ENCODE results near the gene TMEM95. TPM values are rescaled to one million over a fixed set of nuclear protein-coding genes. Genes with fewer than 3 reads are reported as not detected.

TMEM95 gene
- total RNA-seq, 2 donors from 2014 or later, result not detected

DNA sequence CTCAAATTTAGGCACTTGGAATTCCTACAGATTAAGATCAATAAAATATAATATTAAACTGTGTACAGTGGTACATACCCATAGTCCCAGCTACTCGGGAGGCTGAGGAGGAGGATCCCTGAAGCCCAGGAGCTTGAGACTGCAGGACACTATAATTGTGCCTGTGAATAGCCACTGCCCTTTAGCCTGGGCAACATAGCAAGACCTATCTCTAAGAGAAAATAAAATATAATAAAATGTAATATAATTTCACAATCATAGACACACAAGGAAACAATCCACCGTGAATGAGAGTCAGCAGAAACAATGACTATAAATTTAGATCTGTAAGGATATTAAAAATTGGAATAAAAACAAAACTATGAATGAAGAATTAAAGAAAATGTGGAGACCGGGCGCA lies 15.9 kb downstream of the TMEM95 start:
- 85% methylated on average over 4 of the region's 4 CpGs for WGBS
- H3K4me1 ChIP-seq (replicated peaks), result no peaks in the 10 kb centered on the region
- no peaks in the 10 kb centered on the region for H3K27me3 ChIP-seq (replicated peaks; ENCODE audit: insufficient read depth)
- no peak overlapping the region for H3K27ac ChIP-seq
- H3K36me3 ChIP-seq, result no peaks in the 10 kb centered on the region
- intact Hi-C loops (cut with DNase I), result no loop called here
- no peak overlapping the region for H3K4me3 ChIP-seq
- TF ChIP-seq, protein P1, sequence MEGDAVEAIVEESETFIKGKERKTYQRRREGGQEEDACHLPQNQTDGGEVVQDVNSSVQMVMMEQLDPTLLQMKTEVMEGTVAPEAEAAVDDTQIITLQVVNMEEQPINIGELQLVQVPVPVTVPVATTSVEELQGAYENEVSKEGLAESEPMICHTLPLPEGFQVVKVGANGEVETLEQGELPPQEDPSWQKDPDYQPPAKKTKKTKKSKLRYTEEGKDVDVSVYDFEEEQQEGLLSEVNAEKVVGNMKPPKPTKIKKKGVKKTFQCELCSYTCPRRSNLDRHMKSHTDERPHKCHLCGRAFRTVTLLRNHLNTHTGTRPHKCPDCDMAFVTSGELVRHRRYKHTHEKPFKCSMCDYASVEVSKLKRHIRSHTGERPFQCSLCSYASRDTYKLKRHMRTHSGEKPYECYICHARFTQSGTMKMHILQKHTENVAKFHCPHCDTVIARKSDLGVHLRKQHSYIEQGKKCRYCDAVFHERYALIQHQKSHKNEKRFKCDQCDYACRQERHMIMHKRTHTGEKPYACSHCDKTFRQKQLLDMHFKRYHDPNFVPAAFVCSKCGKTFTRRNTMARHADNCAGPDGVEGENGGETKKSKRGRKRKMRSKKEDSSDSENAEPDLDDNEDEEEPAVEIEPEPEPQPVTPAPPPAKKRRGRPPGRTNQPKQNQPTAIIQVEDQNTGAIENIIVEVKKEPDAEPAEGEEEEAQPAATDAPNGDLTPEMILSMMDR (IDR thresholded peaks at IDR 0.05), result no peak
- TF ChIP-seq POLR2A (IDR thresholded peaks at IDR 0.05), result no peak
- no peak for TF ChIP-seq POLR2AphosphoS5 (IDR thresholded peaks at IDR 0.05)
- no peaks in the 10 kb centered on the region for H3K9me3 ChIP-seq
- no peak for DNase-seq (ENCODE audit: low spot score)

DNA sequence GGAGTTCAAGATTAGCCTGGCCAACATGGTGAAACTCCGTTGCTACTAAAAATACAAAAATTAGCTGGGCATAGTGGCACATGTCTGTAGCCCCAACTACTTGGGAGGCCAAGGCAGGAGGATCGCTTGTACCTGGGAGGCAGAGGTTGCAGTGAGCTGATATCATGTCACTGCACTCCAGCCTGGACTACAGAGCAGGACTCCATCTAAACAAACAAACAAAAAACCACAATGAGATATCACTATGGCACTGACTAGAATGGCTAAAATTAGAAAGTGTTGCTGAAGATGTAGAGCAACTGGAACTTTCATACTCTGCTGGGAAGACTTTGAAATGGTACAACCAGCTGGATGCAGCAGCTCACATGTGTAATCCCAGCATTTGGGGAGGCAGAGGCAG lies 19.4 kb downstream of the TMEM95 start:
- no peaks in the 10 kb centered on the region for H3K9me3 ChIP-seq
- TF ChIP-seq POLR2A (IDR thresholded peaks at IDR 0.05) (no peak), POLR2AphosphoS5 (IDR thresholded peaks at IDR 0.05) (no peak)
- TF ChIP-seq, protein P1 (IDR thresholded peaks at IDR 0.05), result no peak
- 94% methylated on average over 2 of the region's 2 CpGs for WGBS
- H3K27me3 ChIP-seq (replicated peaks; ENCODE audit: insufficient read depth), result no peaks in the 10 kb centered on the region
- intact Hi-C loops (cut with DNase I), result no loop called here
- H3K27ac ChIP-seq, result no peak overlapping the region
- DNase-seq (ENCODE audit: low spot score), result no peak
- no peaks in the 10 kb centered on the region for H3K36me3 ChIP-seq
- H3K4me3 ChIP-seq, result no peak overlapping the region
- H3K4me1 ChIP-seq (replicated peaks), result no peaks in the 10 kb centered on the region

DNA sequence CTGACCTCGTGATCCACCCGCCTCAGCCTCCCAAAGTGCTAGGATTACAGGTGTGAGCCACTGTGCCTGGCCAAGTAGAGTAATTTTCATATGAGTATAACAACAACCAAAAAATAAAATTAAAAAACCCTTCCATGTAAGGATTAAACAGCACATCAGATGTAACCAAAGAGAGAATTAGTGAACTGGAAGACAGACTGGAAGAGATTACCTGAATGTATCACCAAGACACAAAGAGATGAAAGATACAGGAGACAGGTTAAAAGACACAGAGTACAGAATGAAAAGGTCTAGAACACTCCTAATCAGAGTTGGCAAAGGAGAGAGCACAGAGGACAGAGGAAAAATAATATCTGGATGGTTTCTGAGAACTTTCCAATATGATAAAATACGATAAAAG lies 24.2 kb downstream of the TMEM95 start:
- Histone ChIP-seq H3K9me3 (no peaks in the 10 kb centered on the region), H3K4me3 (no peak overlapping the region), H3K27ac (no peak overlapping the region), H3K27me3 (replicated peaks; ENCODE audit: insufficient read depth) (no peaks in the 10 kb centered on the region), H3K4me1 (replicated peaks) (peaks cover 10% of the 10 kb centered on the region), H3K36me3 (no peaks in the 10 kb centered on the region)
- WGBS, result 92% methylated on average over 3 of the region's 3 CpGs
- DNase-seq (ENCODE audit: low spot score), result no peak
- TF ChIP-seq POLR2AphosphoS5 (IDR thresholded peaks at IDR 0.05) (no peak), POLR2A (IDR thresholded peaks at IDR 0.05) (no peak)
- TF ChIP-seq, protein P1 (IDR thresholded peaks at IDR 0.05), result no peak
- intact Hi-C loops (cut with DNase I), result no loop called here

DNA sequence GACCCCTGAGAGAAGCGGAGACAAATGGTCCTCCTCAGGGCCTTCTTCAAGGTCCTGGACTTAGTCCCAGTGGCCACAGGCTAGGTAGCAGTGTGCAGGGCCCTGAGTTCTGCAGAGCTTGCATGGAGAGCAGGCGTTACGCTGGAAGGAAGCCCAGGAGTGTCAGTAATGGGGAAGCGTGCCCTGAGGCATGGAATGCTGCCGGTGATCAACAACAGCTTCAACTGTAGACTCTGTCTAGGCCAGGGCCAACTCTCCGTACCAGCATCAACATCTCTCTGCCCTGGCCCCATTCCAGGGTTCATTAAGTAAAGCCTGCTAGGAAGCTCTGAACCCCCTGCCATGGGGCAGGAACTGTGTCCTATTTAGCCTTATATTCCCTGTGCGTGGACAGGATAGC lies 25.4 kb downstream of the TMEM95 start:
- peak overlapping the region; percentile 38 to 47 for H3K4me3 ChIP-seq
- H3K27me3 ChIP-seq (replicated peaks; ENCODE audit: insufficient read depth), result no peaks in the 10 kb centered on the region
- no peaks in the 10 kb centered on the region for H3K9me3 ChIP-seq
- TF ChIP-seq POLR2A (IDR thresholded peaks at IDR 0.05) (no peak), POLR2AphosphoS5 (IDR thresholded peaks at IDR 0.05) (peak; percentile 39)
- TF ChIP-seq, protein P1 (IDR thresholded peaks at IDR 0.05), result no peak
- peak overlapping the region; percentile 72 to 75 for H3K27ac ChIP-seq
- intact Hi-C loops (cut with DNase I), result no loop called here
- WGBS, result 29% methylated on average over 7 of the region's 7 CpGs
- no peaks in the 10 kb centered on the region for H3K36me3 ChIP-seq
- H3K4me1 ChIP-seq (replicated peaks), result peaks cover 10% of the 10 kb centered on the region
- DNase-seq (ENCODE audit: low spot score), result peak; percentile 85

DNA sequence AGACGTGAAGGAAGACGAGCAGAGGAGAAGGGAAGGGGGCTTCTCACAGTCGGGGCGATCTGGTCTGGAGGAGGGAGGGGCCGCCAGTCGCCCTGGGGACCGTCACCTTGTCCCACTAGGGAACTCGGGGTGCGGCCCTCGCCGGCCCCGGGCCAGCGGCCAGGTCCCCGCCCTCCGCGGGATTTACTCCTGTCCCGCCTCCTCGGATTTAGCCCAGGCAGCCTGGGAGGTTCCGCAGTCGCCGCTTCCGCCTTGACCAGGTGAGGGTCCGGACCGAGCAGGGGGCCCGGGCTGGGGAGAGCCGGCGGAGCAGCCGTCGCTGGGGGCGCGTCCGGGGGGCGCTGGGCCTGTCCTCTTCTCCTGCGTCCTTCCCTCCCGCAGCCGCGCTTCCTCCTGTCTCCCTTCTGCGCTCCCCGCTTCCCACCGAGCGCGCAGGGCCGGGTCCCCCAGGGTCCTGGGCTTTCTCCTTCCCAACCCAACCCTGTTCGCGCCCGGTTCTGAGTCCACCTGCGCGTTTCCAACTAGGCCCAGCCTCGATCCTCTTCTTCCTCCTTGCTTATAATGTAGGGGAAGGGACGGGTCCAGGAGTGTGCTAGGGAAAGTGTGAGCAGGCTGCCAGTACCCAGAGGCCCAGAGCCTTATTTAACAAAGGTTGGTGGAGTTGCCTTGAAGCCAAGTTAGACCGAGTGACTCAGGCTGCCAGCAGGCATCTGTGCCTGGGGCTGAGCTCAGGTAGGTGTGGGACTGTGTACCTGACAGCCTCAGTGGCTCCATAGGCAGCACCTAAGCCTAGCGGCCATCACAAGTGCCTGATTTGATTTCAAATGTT lies 26.1 kb downstream of the TMEM95 start, which contains the start of gene TNK1:
TSS of gene TNK1 (plus strand) at position 235 of the 829 bp plus-strand sequence. CDS start 1,838 bp downstream, outside the sequence.
- peak within 1 kb of the TSS; percentile 72 to 75 for H3K27ac ChIP-seq

More for the DNA sequence above, 26.1 kb downstream of the TMEM95 start, which contains the start of gene TNK1:
- WGBS, result 3% methylated on average over 52 of the region's 52 CpGs
- intact Hi-C loops (cut with DNase I), result no loop called here
- DNase-seq (ENCODE audit: low spot score), result peak; percentile 84
- Histone ChIP-seq H3K27me3 (replicated peaks; ENCODE audit: insufficient read depth) (no peaks in the 10 kb centered on the region), H3K4me1 (replicated peaks) (peaks cover 10% of the 10 kb centered on the region), H3K36me3 (no peaks in the 10 kb centered on the region), H3K9me3 (no peaks in the 10 kb centered on the region), H3K4me3 (peak within 1 kb of the TSS; percentile 38 to 47)
- TF ChIP-seq, protein P1 (IDR thresholded peaks at IDR 0.05), result no peak
- TF ChIP-seq POLR2A (IDR thresholded peaks at IDR 0.05) (peak; percentile 82), POLR2AphosphoS5 (IDR thresholded peaks at IDR 0.05) (peak; percentile 77)
